Activated CD4-positive, alpha-beta T cell treated with anti-CD3 and anti-CD28 coated beads for 48 hours (primary cell): ENCODE results near the gene UBXN10.
A peak's percentile ranks its signal among the peaks of the same experiment; 100 is the strongest.

Experiments
- DNase-seq: peaks from one replicate; pipeline ENCODE4 v3.0.0-alpha.2; 2020

The UBXN10 gene

GRCh38 chr1:20152599-20152930, 33.3 kb upstream of the UBXN10 start:
- DNase-seq = no peak

GRCh38 chr1:20153000-20153418, 32.9 kb upstream of the UBXN10 start:
- no peak for DNase-seq

- no peak for DNase-seq
Measured at GRCh38 chr1:20154301-20154831, 31.5 kb upstream of the UBXN10 start.

- DNase-seq = peak; percentile 32
Measured at GRCh38 chr1:20158358-20159070, 27.4 kb upstream of the UBXN10 start.

- DNase-seq = no peak
Measured at GRCh38 chr1:20160034-20160433, 25.9 kb upstream of the UBXN10 start.

- no peak for DNase-seq
Measured at GRCh38 chr1:20164694-20165202, 21.1 kb upstream of the UBXN10 start.

GRCh38 chr1:20165522-20165951, 20.4 kb upstream of the UBXN10 start:
- DNase-seq = peak; percentile 32

GRCh38 chr1:20166051-20166450, 19.8 kb upstream of the UBXN10 start:
- DNase-seq = no peak

GRCh38 chr1:20167126-20167525, 18.8 kb upstream of the UBXN10 start:
- no peak for DNase-seq

GRCh38 chr1:20168564-20169491, 17.1 kb upstream of the UBXN10 start:
- DNase-seq = no peak

GRCh38 chr1:20169932-20170331, 16.0 kb upstream of the UBXN10 start:
- DNase-seq = no peak

GRCh38 chr1:20172033-20172590, 13.8 kb upstream of the UBXN10 start:
- no peak for DNase-seq

- no peak for DNase-seq
Measured at GRCh38 chr1:20174937-20175666, 10.8 kb upstream of the UBXN10 start.

GRCh38 chr1:20178634-20179370, 7.1 kb upstream of the UBXN10 start:
- DNase-seq = no peak

- no peak for DNase-seq
Measured at GRCh38 chr1:20179371-20180128, 6.3 kb upstream of the UBXN10 start.

- no peak for DNase-seq
Measured at GRCh38 chr1:20180129-20180843, 5.6 kb upstream of the UBXN10 start.

- DNase-seq = no peak
Measured at GRCh38 chr1:20180844-20181207, 5.1 kb upstream of the UBXN10 start.

- no peak for DNase-seq
Measured at GRCh38 chr1:20182415-20182814, 3.5 kb upstream of the UBXN10 start.

- no peak for DNase-seq
Measured at GRCh38 chr1:20183035-20183434, 2.9 kb upstream of the UBXN10 start.

GRCh38 chr1:20183616-20184271, 2.2 kb upstream of the UBXN10 start:
- no peak for DNase-seq
